ENCODE measurements around the gene URM1.

- TF ChIP-seq CTCF (IDR thresholded peaks at IDR 0.05): no peak
- TF ChIP-seq EP300 (IDR thresholded peaks at IDR 0.05): no peak
Observed at GRCh38 chr9:128390150-128390812, 19.1 kb downstream of the URM1 start.

All from upper lobe of left lung (tissue), 4 donors.